Measurements from ENCODE around the gene TM4SF20.
"Not testable (repeated sequence)": the region's sequence is repeated elsewhere in the genome, so short reads cannot be mapped to it uniquely, and the experiment has no call there.

The TM4SF20 gene

GRCh38 chr2:227398684-227399670 lies 19.9 kb upstream of the TM4SF20 start:
- DNase-seq = no peak

- DNase-seq = no peak
Measured at GRCh38 chr2:227397562-227397961, 18.5 kb upstream of the TM4SF20 start.

GRCh38 chr2:227395556-227395955 lies 16.4 kb upstream of the TM4SF20 start:
- DNase-seq = no peak

GRCh38 chr2:227394401-227394800 lies 15.3 kb upstream of the TM4SF20 start:
- no peak for DNase-seq

GRCh38 chr2:227390468-227391256 lies 11.6 kb upstream of the TM4SF20 start:
- DNase-seq = no peak

GRCh38 chr2:227389661-227390060 lies 10.6 kb upstream of the TM4SF20 start:
- no peak for DNase-seq

GRCh38 chr2:227389231-227389630 lies 10.1 kb upstream of the TM4SF20 start:
- no peak for DNase-seq

GRCh38 chr2:227388537-227389011 lies 9.5 kb upstream of the TM4SF20 start:
- no peak for DNase-seq

- DNase-seq = not testable (repeated sequence)
Measured at GRCh38 chr2:227387583-227387982, 8.5 kb upstream of the TM4SF20 start, which contains the start of gene SCYGR1. Gene SCYGR1 (minus strand): TSS chr2:227387949. CDS start chr2:227387949, 0 bp downstream.

- no peak for DNase-seq
Measured at GRCh38 chr2:227386630-227387029, 7.5 kb upstream of the TM4SF20 start.

- no peak for DNase-seq
Measured at GRCh38 chr2:227383686-227384085, 4.6 kb upstream of the TM4SF20 start.

GRCh38 chr2:227382241-227382835 lies 3.2 kb upstream of the TM4SF20 start:
- DNase-seq = not testable (repeated sequence)

- DNase-seq = no peak
Measured at GRCh38 chr2:227378371-227378782, 729 bp downstream of the TM4SF20 start.

GRCh38 chr2:227377467-227378351 lies 1.4 kb downstream of the TM4SF20 start:
- no peak for DNase-seq

- DNase-seq = no peak
Measured at GRCh38 chr2:227376656-227377396, 2.3 kb downstream of the TM4SF20 start.

GRCh38 chr2:227374158-227374557 lies 4.9 kb downstream of the TM4SF20 start:
- DNase-seq = peak; percentile 24

- no peak for DNase-seq
Measured at GRCh38 chr2:227373389-227373788, 5.7 kb downstream of the TM4SF20 start.

GRCh38 chr2:227370791-227371312 lies 8.3 kb downstream of the TM4SF20 start:
- DNase-seq = no peak

- no peak for DNase-seq
Measured at GRCh38 chr2:227370092-227370491, 9.0 kb downstream of the TM4SF20 start.

- DNase-seq = no peak
Measured at GRCh38 chr2:227368574-227368973, 10.5 kb downstream of the TM4SF20 start.

- no peak for DNase-seq
Measured at GRCh38 chr2:227367427-227367795, 11.7 kb downstream of the TM4SF20 start.
